ENCODE measurements around the gene ADGRL1. TPM values are rescaled to one million over a fixed set of nuclear protein-coding genes. Genes with fewer than 3 reads are reported as not detected.

Gene ADGRL1
- total and polyA plus RNA-seq, 9 of the 15 experiments (the other 6 are each of a cell fraction or from before 2014, with no cell fraction given): 0.14 to 37.0 (median 8.6) TPM

- no peak overlapping the region; the same call in 2 of the 3 replicates for H3K27ac ChIP-seq (ENCODE audit: extremely low read depth, low read depth, low read length)
- H3K9me3 ChIP-seq (replicated peaks; ENCODE audit: control insufficient read depth, insufficient read depth, low read depth, low read length): no peaks in the 10 kb centered on the region
- peak; percentile 11 for FAIRE-seq
- H3K36me3 ChIP-seq (ENCODE audit: control insufficient read depth, insufficient read depth, low read length): peaks cover 33% of the 10 kb centered on the region; the same call in 2 of the 3 replicates
- ChIA-PET CTCF (ENCODE audit: low intra/inter-chr PET ratio) (no interaction called here), POLR2A (interaction anchor here (0.7 kb wide), 1 partner anchor 155 kb away, joined by 3 read pairs; no protein-coding TSS in a partner anchor)
- in situ Hi-C loops (cut with MboI): no loop called here
- peaks cover 18% of the 10 kb centered on the region for H3K79me2 ChIP-seq (ENCODE audit: control insufficient read depth, insufficient read depth, low read length)
- intact Hi-C loops (cut with micrococcal nuclease): no loop called here
- H3K4me2 ChIP-seq (ENCODE audit: insufficient read depth, low read length): no peak overlapping the region
- DNase-seq (ENCODE audit: extremely low read depth in 1 of 4, low spot score in 3 of 4): no peak
- H3K4me3 ChIP-seq: no peak overlapping the region
- TSS peak; percentile 23 for BruUV-seq (replicated peaks)
- H3K9me1 ChIP-seq (ENCODE audit: control insufficient read depth, insufficient read depth, low read length): no peaks in the 10 kb centered on the region
- peaks cover 33 to 36% of the 10 kb centered on the region in 2 experiments; a peak in 4 of 5 replicates for H3K4me1 ChIP-seq (replicated peaks in 1 of 2; ENCODE audit: control insufficient read depth in 2 of 2, insufficient read depth in 2 of 2, low read length in 2 of 2)
- H4K20me1 ChIP-seq (replicated peaks; ENCODE audit: control insufficient read depth, insufficient read depth, low read length): no peaks in the 10 kb centered on the region
- H3K9ac ChIP-seq (ENCODE audit: insufficient read depth in 1 of 2, low read depth in 2 of 2, low read length in 2 of 2): peak overlapping the region in 1 of 2 experiments; percentile 50; a peak in 2 of 4 replicates
- H3K27me3 ChIP-seq (ENCODE audit: control insufficient read depth in 2 of 2, insufficient read depth in 2 of 2, low read length in 2 of 2): no peaks in the 10 kb centered on the region
- H2AFZ ChIP-seq (ENCODE audit: low read depth, low read length): no peak overlapping the region
- no peak for ATAC-seq
- 87% methylated on average over 7 of the region's 7 CpGs for WGBS (ENCODE audit: insufficient coverage, low coverage, missing lambda C conversion rate)
- TF ChIP-seq ZNF609 (CRISPR knock-in tag; IDR thresholded peaks at IDR 0.05; ENCODE audit: borderline replicate concordance) (no peak), ZNF408 (CRISPR knock-in tag; IDR thresholded peaks at IDR 0.05; ENCODE audit: low read depth) (no peak), FOXO4 (CRISPR knock-in tag; IDR thresholded peaks at IDR 0.05) (no peak), MEF2D (tag; conservative IDR thresholded peaks at IDR 0.05; ENCODE audit: low read depth) (no peak), PBX2 (CRISPR knock-in tag; IDR thresholded peaks at IDR 0.05; ENCODE audit: low read depth) (no peak), PBX2 (tag; conservative IDR thresholded peaks at IDR 0.05; ENCODE audit: low read depth) (0 out of 2 replicates have a peak, but pooled peaks have one; percentile 29), ZNF140 (CRISPR knock-in tag; IDR thresholded peaks at IDR 0.05) (no peak), HMGXB4 (CRISPR knock-in tag; IDR thresholded peaks at IDR 0.05) (no peak)
These were observed 86.1 kb downstream of the ADGRL1 start for GRCh38 chr19:14119644-14120496.
